SK-N-SH (cell line): ENCODE results near the gene PCSK7.

Experiments
- CHD2 ChIP-seq: fragments of 150-350 bp; IDR thresholded peaks from 2 replicates; pipeline ENCODE4 v1.6.1; 2018; ENCODE audit warnings: low read length; ENCODE audit not compliant: partially characterized antibody
- EZH2phosphoT487 ChIP-seq: fragments of 200-600 bp; sonication (generic); IDR thresholded peaks from 2 replicates; pipeline ENCODE4 v1.6.1; 2017; ENCODE audit warnings: low read depth, mixed run types, mild to moderate bottlenecking, antibody characterized with exemption, moderate library complexity, borderline replicate concordance
- FOXM1 ChIP-seq: IDR thresholded peaks from 2 replicates; pipeline ENCODE4 v1.4.0; 2012; ENCODE audit warnings: low read depth, mild to moderate bottlenecking
- NFIC ChIP-seq: IDR thresholded peaks from 2 replicates; pipeline ENCODE4 v1.4.0; 2012; ENCODE audit warnings: borderline replicate concordance
- POLR2AphosphoS5 ChIP-seq: IDR thresholded peaks from 2 replicates; pipeline ENCODE4 v1.6.1; 2012; ENCODE audit warnings: low read depth, low read length
- RCOR1 ChIP-seq: fragments of 150-350 bp; IDR thresholded peaks from 2 replicates; pipeline ENCODE4 v1.6.1; 2017; ENCODE audit warnings: antibody characterized with exemption, low read length
- SMC3 ChIP-seq: IDR thresholded peaks from 2 replicates; pipeline ENCODE4 v1.6.1; 2012; ENCODE audit warnings: low read depth, low read length, improper control_type of control experiment
- TAF1 ChIP-seq: IDR thresholded peaks from 2 replicates; pipeline ENCODE4 v1.6.1; 2012; ENCODE audit warnings: low read depth, mild to moderate bottlenecking, low read length, moderate library complexity, borderline replicate concordance
- TEAD4 ChIP-seq: IDR thresholded peaks from 2 replicates; pipeline ENCODE4 v1.4.0; 2012; ENCODE audit warnings: mild to moderate bottlenecking, borderline replicate concordance; ENCODE audit not compliant: insufficient read depth
- TF ChIP-seq, protein P1 (sequence below): fragments of 200-600 bp; sonication (generic); IDR thresholded peaks from 2 replicates; pipeline ENCODE4 v1.6.1; 2017; ENCODE audit warnings: antibody characterized with exemption, mild to moderate bottlenecking, moderate library complexity
- TF ChIP-seq, protein P2 (sequence below): IDR thresholded peaks from 2 replicates; pipeline ENCODE4 v1.4.0; 2012; ENCODE audit warnings: low read depth, borderline replicate concordance
- TF ChIP-seq, protein P3 (sequence below): IDR thresholded peaks from 2 replicates; pipeline ENCODE4 v1.4.0; 2012; ENCODE audit warnings: low read depth
- TF ChIP-seq, protein P4 (sequence below): fragments of 150-350 bp; IDR thresholded peaks from 2 replicates; pipeline ENCODE4 v1.6.1; 2017; ENCODE audit warnings: antibody characterized with exemption, low read length, low read depth, borderline replicate concordance

DNA sequence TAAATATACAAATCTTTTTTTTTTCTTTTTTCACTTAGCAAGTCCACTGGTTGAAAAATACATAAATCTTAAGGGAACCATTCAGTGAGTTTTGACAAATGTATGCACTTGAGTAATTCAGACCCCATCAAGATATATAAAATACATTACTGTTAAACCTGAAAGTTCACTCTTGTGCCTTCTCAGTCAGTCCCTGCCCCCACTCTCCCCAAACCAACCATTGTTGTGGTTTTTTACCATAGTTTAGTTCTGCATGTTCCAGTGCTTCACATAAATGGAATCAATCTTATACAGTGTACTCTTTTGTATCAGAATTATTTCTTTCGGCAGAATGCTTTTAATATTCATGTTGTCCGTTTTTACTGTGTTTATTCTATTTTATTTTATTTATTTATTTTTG lies 26.7 kb upstream of the PCSK7 start:
- TF ChIP-seq, protein P1, sequence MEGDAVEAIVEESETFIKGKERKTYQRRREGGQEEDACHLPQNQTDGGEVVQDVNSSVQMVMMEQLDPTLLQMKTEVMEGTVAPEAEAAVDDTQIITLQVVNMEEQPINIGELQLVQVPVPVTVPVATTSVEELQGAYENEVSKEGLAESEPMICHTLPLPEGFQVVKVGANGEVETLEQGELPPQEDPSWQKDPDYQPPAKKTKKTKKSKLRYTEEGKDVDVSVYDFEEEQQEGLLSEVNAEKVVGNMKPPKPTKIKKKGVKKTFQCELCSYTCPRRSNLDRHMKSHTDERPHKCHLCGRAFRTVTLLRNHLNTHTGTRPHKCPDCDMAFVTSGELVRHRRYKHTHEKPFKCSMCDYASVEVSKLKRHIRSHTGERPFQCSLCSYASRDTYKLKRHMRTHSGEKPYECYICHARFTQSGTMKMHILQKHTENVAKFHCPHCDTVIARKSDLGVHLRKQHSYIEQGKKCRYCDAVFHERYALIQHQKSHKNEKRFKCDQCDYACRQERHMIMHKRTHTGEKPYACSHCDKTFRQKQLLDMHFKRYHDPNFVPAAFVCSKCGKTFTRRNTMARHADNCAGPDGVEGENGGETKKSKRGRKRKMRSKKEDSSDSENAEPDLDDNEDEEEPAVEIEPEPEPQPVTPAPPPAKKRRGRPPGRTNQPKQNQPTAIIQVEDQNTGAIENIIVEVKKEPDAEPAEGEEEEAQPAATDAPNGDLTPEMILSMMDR: no peak
- TF ChIP-seq SMC3 (no peak), RCOR1 (no peak), EZH2phosphoT487 (no peak), TAF1 (no peak), TEAD4 (no peak), POLR2AphosphoS5 (no peak), FOXM1 (no peak), NFIC (no peak), CHD2 (no peak)
- TF ChIP-seq, protein P2, sequence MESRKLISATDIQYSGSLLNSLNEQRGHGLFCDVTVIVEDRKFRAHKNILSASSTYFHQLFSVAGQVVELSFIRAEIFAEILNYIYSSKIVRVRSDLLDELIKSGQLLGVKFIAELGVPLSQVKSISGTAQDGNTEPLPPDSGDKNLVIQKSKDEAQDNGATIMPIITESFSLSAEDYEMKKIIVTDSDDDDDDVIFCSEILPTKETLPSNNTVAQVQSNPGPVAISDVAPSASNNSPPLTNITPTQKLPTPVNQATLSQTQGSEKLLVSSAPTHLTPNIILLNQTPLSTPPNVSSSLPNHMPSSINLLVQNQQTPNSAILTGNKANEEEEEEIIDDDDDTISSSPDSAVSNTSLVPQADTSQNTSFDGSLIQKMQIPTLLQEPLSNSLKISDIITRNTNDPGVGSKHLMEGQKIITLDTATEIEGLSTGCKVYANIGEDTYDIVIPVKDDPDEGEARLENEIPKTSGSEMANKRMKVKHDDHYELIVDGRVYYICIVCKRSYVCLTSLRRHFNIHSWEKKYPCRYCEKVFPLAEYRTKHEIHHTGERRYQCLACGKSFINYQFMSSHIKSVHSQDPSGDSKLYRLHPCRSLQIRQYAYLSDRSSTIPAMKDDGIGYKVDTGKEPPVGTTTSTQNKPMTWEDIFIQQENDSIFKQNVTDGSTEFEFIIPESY: no peak
- TF ChIP-seq, protein P3, sequence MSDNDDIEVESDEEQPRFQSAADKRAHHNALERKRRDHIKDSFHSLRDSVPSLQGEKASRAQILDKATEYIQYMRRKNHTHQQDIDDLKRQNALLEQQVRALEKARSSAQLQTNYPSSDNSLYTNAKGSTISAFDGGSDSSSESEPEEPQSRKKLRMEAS: no peak
- TF ChIP-seq, protein P4, sequence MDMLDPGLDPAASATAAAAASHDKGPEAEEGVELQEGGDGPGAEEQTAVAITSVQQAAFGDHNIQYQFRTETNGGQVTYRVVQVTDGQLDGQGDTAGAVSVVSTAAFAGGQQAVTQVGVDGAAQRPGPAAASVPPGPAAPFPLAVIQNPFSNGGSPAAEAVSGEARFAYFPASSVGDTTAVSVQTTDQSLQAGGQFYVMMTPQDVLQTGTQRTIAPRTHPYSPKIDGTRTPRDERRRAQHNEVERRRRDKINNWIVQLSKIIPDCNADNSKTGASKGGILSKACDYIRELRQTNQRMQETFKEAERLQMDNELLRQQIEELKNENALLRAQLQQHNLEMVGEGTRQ: no peak
